Measurements from ENCODE around the gene MEDAG.

Gene MEDAG

GRCh38 chr13:30905932-30906383, at the start of gene MEDAG:
MEDAG (plus strand) TSS chr13:30906271; CDS start chr13:30906516, 245 bp downstream.
- peaks cover 41% of the 10 kb centered on the region for H3K27me3 Mint-ChIP-seq (ENCODE audit: low read depth)
- H3K27ac Mint-ChIP-seq = peak within 1 kb of the TSS in 2 of 3 experiments; percentile 34 to 57
- no peaks in the 10 kb centered on the region for H3K36me3 Mint-ChIP-seq (ENCODE audit: low read depth)
- TF ChIP-seq CTCF (IDR thresholded peaks at IDR 0.05; ENCODE audit: unreplicated experiment in 3 of 3) = no peak
- H3K4me1 Mint-ChIP-seq = peaks cover 34% of the 10 kb centered on the region
- H3K4me3 Mint-ChIP-seq = peak within 1 kb of the TSS; percentile 70 to 76 (median 73)
- no peaks in the 10 kb centered on the region for H3K9me3 Mint-ChIP-seq

GRCh38 chr13:30857018-30857417, 49.1 kb upstream of the MEDAG start:
- Mint-ChIP-seq H3K4me1 (peaks cover 19% of the 10 kb centered on the region), H3K9me3 (peaks cover 2% of the 10 kb centered on the region), H3K27ac (no peak overlapping the region), H3K36me3 (ENCODE audit: low read depth) (no peaks in the 10 kb centered on the region), H3K4me3 (no peak overlapping the region), H3K27me3 (ENCODE audit: low read depth) (no peaks in the 10 kb centered on the region)
- no peak for TF ChIP-seq CTCF (IDR thresholded peaks at IDR 0.05; ENCODE audit: unreplicated experiment in 3 of 3)

- Mint-ChIP-seq H3K4me1 (peaks cover 25% of the 10 kb centered on the region), H3K36me3 (ENCODE audit: low read depth) (no peaks in the 10 kb centered on the region), H3K27me3 (ENCODE audit: low read depth) (peaks cover 6% of the 10 kb centered on the region), H3K4me3 (no peak overlapping the region), H3K9me3 (peaks cover 2% of the 10 kb centered on the region), H3K27ac (no peak overlapping the region)
- TF ChIP-seq CTCF (IDR thresholded peaks at IDR 0.05; ENCODE audit: unreplicated experiment in 3 of 3) = no peak
These were observed 48.4 kb upstream of the MEDAG start for GRCh38 chr13:30857636-30858035.

- H3K9me3 Mint-ChIP-seq = peaks cover 2% of the 10 kb centered on the region
- H3K27me3 Mint-ChIP-seq (ENCODE audit: low read depth) = peaks cover 7% of the 10 kb centered on the region
- TF ChIP-seq CTCF (IDR thresholded peaks at IDR 0.05; ENCODE audit: unreplicated experiment in 3 of 3) = no peak
- H3K4me1 Mint-ChIP-seq = peaks cover 42% of the 10 kb centered on the region
- H3K36me3 Mint-ChIP-seq (ENCODE audit: low read depth) = no peaks in the 10 kb centered on the region
- no peak overlapping the region for H3K4me3 Mint-ChIP-seq
- H3K27ac Mint-ChIP-seq = peak overlapping the region; percentile 10 to 40 (median 32)
These were observed 46.7 kb upstream of the MEDAG start for GRCh38 chr13:30859326-30859725.

- Mint-ChIP-seq H3K9me3 (peaks cover 2% of the 10 kb centered on the region), H3K27ac (no peak overlapping the region), H3K4me1 (peaks cover 54% of the 10 kb centered on the region), H3K4me3 (no peak overlapping the region), H3K36me3 (ENCODE audit: low read depth) (no peaks in the 10 kb centered on the region), H3K27me3 (ENCODE audit: low read depth) (peaks cover 7% of the 10 kb centered on the region)
- TF ChIP-seq CTCF (IDR thresholded peaks at IDR 0.05; ENCODE audit: unreplicated experiment in 3 of 3) = no peak
These were observed 44.9 kb upstream of the MEDAG start for GRCh38 chr13:30861163-30861562.

GRCh38 chr13:30861836-30862467, 44.1 kb upstream of the MEDAG start:
- H3K36me3 Mint-ChIP-seq (ENCODE audit: low read depth) = no peaks in the 10 kb centered on the region
- H3K4me3 Mint-ChIP-seq = peak overlapping the region in 1 of 3 experiments; percentile 59
- peaks cover 7% of the 10 kb centered on the region for H3K27me3 Mint-ChIP-seq (ENCODE audit: low read depth)
- H3K4me1 Mint-ChIP-seq = peaks cover 55% of the 10 kb centered on the region
- peak overlapping the region in 2 of 3 experiments; percentile 96 to 97 for H3K27ac Mint-ChIP-seq
- no peak for TF ChIP-seq CTCF (IDR thresholded peaks at IDR 0.05; ENCODE audit: unreplicated experiment in 3 of 3)
- H3K9me3 Mint-ChIP-seq = peaks cover 2% of the 10 kb centered on the region

Data from nephron (organoid).